Brain microvascular endothelial cell (primary cell): ENCODE measurements around the gene SSNA1.

Experiments
- DNase-seq: peaks from one replicate; pipeline ENCODE4 v3.0.0-alpha.2; 2020
- H3K27ac ChIP-seq: fragments of 250-450 bp; sonication (Bioruptor Pico); 2 replicates; pipeline ENCODE4 v1.5.1; 2020; ENCODE audit warnings: mild to moderate bottlenecking, moderate library complexity
- H3K27me3 ChIP-seq: fragments of 250-450 bp; sonication (Bioruptor Pico); replicated peaks from 2 replicates; pipeline ENCODE4 v1.5.1; 2020; ENCODE audit warnings: mild to moderate bottlenecking
- H3K36me3 ChIP-seq: fragments of 250-450 bp; sonication (Bioruptor Pico); replicated peaks from 2 replicates; pipeline ENCODE4 v1.5.1; 2020; ENCODE audit warnings: mild to moderate bottlenecking
- H3K4me3 ChIP-seq: 2 replicates; pipeline ENCODE4 v1.5.1; 2011; ENCODE audit warnings: low read depth, mild to moderate bottlenecking, control low read depth, low read length, moderate library complexity
- CTCF ChIP-seq: IDR thresholded peaks from 2 replicates; pipeline ENCODE4 v1.5.1; 2011; ENCODE audit warnings: low read depth, mild to moderate bottlenecking, moderate library complexity, low read length, control low read depth, inconsistent platforms; ENCODE audit errors: missing control alignments
- in situ Hi-C: cut with HindIII; loops from 2 replicates; pipeline ENCODE4 v1.10.0; 2017; ENCODE audit warnings: low sequenced_read_pairs, low pct_ligation_motif_present

Gene SSNA1

DNA sequence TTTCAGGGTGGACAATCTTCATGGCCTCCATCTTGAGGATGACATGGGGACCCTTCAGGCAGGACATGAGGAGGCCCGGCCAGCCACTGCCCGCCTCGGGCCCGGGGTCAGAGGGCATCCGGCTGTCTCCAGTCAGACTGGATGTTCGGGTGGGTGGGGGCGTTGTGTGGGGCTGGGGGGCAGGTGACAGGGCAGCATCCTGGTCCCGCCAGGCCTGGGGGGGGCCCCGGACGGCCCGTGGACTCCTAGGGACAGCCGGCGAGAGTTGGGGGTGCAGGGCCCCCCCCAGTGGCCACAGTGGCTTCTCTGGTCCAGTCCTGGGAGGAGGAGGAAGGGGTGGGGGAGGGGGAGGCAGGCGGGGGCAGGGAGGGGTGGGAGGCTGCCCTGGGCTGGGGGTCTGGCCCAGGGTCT is 32.6 kb downstream of the SSNA1 start:
- Histone ChIP-seq H3K27ac (no peak overlapping the region), H3K36me3 (peaks cover 2% of the 10 kb centered on the region), H3K4me3 (no peak overlapping the region), H3K27me3 (no peaks in the 10 kb centered on the region)
- DNase-seq = no peak
- in situ Hi-C loops = no loop called here
- TF ChIP-seq CTCF = no peak

GRCh38 chr9:137221506-137222111 is 33.1 kb downstream of the SSNA1 start:
- no peak for TF ChIP-seq CTCF
- Histone ChIP-seq H3K36me3 (peaks cover 2% of the 10 kb centered on the region), H3K4me3 (no peak overlapping the region), H3K27me3 (no peaks in the 10 kb centered on the region), H3K27ac (no peak overlapping the region)
- in situ Hi-C loops = no loop called here
- no peak for DNase-seq

- no peak for DNase-seq
- Histone ChIP-seq H3K27ac (no peak within 1 kb of the TSS), H3K4me3 (peak within 1 kb of the TSS; percentile 48), H3K27me3 (no peaks in the 10 kb centered on the region), H3K36me3 (no peaks in the 10 kb centered on the region)
- in situ Hi-C loops = no loop called here
- no peak for TF ChIP-seq CTCF
These were observed 34.0 kb downstream of the SSNA1 start, which contains the start of gene RNF208 for GRCh38 chr9:137222190-137223077. TSS of gene RNF208 (minus strand) at chr9:137222240. CDS start at chr9:137221212, 1,028 bp downstream.

- peak overlapping the region; percentile 66 for H3K27ac ChIP-seq
- in situ Hi-C loops = no loop called here
- peak overlapping the region; percentile 77 for H3K4me3 ChIP-seq
- H3K27me3 ChIP-seq = no peaks in the 10 kb centered on the region
- H3K36me3 ChIP-seq = no peaks in the 10 kb centered on the region
- DNase-seq = peak; percentile 98
- no peak for TF ChIP-seq CTCF
These were observed 34.8 kb downstream of the SSNA1 start for GRCh38 chr9:137223078-137223970.

DNA sequence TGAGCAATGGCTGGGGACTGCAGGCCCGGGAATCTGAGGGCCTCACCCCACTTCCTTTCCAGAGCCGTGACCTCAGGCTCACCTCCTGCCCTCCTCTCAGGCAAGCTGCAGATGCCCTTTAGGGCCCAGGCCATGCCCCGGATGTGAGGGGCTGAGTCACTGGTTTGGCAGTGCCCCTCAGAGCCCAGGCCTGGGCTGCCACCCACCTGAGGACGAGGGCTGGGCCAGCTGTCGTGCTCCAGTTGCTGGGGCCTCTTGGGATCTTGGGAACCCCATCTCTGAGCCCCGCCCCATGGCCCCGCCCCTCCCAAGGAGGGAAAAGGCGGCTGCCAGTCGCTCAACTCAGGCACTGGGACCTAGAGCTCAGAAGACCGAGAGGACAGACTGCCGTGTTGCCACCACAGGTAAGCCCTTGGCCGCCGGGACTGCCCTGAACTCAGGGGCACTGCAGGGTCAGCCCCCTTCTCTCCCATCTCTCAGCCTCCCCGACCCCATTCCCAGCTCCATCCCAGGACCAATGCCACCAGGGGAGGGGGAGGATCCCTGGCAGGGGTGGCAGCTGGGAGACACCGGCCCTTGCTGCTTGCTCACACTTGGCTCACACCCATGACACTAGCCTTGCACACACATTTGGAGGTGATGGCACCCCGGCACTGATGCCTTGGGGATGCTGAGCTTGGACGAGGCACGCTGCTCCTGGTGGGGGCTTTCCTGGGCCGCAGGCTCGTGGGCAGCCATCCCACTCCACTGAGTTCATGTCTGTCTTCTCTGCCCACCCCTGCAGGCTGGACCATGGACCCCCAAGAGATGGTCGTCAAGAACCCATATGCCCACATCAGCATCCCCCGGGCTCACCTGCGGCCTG is 36.6 kb downstream of the SSNA1 start, which contains the start of gene CYSRT1:
Gene CYSRT1 (plus strand): TSS at position 345 of the 865 bp plus-strand sequence. CDS start 448 bp downstream, at position 793.
- H3K36me3 ChIP-seq = no peaks in the 10 kb centered on the region
- no peak for DNase-seq
- in situ Hi-C loops = no loop called here
- no peak within 1 kb of the TSS for H3K27ac ChIP-seq
- peak within 1 kb of the TSS; percentile 77 for H3K4me3 ChIP-seq
- no peaks in the 10 kb centered on the region for H3K27me3 ChIP-seq
- no peak for TF ChIP-seq CTCF
